Stomach (tissue), 4 donors: Measurements from ENCODE around the gene PLPP1.

Experiments
- EP300 ChIP-seq: sonication (generic); formaldehyde crosslinking; IDR thresholded peaks from one replicate; pipeline ENCODE4 v1.6.1; 2017; ENCODE audit warnings: antibody characterized with exemption
- POLR2A ChIP-seq, 4 donors: fragments of 450-650 bp; IDR thresholded peaks; one replicate each; pipeline ENCODE4 v1.6.1; 2016; ENCODE audit warnings: antibody characterized with exemption in 4 of 4, control low read depth in 2 of 4, mild to moderate bottlenecking in 1 of 4, moderate library complexity in 1 of 4
- POLR2AphosphoS5 ChIP-seq, 3 donors: sonication (generic); formaldehyde crosslinking; IDR thresholded peaks; one replicate each; pipeline ENCODE4 v1.6.1; 2016; ENCODE audit warnings: antibody characterized with exemption in 3 of 3
- TF ChIP-seq, protein P1 (sequence below), 7 experiments: fragments of 450-650 bp in 4 of 7; fragments of 200-600 bp in 3 of 7; sonication (generic) in 3 of 7; IDR thresholded peaks; one replicate each; pipeline ENCODE4 v1.5.1; 2016 to 2019; ENCODE audit warnings: antibody characterized with exemption in 7 of 7, control low read depth in 2 of 7, mild to moderate bottlenecking in 1 of 7

DNA sequence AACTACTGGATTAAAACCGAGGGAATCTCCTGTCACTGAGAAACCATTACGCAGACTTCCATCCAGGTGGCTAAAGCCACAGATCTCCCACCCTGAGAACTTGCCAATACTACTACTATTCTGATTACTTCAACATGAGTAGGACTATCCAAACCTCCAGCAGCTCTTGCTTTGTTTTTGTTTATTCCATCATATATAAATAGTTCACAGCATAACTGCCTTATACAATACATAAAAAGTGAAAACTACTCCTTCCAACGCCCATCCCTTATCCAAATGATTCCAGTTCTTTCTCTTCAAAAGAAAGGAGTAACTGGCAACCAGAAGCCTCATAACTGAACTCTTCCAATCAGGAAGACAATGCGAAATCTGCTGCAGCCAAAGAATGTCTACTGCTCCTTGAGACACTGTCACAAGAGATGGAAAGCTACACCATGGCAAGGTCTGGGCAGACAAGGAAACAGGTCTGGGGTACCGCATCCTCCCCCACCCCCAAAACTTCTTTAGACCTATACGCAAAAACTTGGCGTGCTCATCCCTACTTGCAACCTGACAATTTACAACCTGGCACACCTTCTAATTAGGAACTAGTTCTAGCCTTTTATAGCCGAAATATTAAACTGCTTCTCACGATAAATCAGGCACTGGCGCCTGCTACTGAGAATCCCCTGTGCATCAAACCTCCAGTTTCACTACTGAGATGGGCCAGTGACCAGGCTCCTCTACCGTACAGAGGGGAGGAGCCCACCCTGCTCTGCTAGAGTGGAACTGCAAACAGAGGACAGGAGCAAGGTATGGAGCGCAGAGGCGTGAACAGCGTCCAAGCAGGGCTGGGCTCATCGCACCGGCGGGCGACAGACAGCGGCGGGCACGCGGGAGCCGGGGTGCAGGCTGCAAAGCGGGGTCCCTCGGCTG is 986 bp downstream of the PLPP1 start:
- TF ChIP-seq, protein P1, sequence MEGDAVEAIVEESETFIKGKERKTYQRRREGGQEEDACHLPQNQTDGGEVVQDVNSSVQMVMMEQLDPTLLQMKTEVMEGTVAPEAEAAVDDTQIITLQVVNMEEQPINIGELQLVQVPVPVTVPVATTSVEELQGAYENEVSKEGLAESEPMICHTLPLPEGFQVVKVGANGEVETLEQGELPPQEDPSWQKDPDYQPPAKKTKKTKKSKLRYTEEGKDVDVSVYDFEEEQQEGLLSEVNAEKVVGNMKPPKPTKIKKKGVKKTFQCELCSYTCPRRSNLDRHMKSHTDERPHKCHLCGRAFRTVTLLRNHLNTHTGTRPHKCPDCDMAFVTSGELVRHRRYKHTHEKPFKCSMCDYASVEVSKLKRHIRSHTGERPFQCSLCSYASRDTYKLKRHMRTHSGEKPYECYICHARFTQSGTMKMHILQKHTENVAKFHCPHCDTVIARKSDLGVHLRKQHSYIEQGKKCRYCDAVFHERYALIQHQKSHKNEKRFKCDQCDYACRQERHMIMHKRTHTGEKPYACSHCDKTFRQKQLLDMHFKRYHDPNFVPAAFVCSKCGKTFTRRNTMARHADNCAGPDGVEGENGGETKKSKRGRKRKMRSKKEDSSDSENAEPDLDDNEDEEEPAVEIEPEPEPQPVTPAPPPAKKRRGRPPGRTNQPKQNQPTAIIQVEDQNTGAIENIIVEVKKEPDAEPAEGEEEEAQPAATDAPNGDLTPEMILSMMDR (IDR thresholded peaks at IDR 0.05) = no peak
- TF ChIP-seq EP300 = no peak
- no peak for TF ChIP-seq POLR2AphosphoS5 (IDR thresholded peaks at IDR 0.05)
- TF ChIP-seq POLR2A (IDR thresholded peaks at IDR 0.05) = no peak
